GM18909 (cell line): ENCODE results near the gene RGCC.
A peak's percentile ranks its signal among the peaks of the same experiment; 100 is the strongest.

Experiments
- ATAC-seq: cut with Tn5 transposase; IDR thresholded peaks from one replicate; pipeline ENCODE4 v1.9.1; 2021; ENCODE audit warnings: mild to moderate bottlenecking; ENCODE audit not compliant: unreplicated experiment, poor library complexity

RGCC gene

DNA sequence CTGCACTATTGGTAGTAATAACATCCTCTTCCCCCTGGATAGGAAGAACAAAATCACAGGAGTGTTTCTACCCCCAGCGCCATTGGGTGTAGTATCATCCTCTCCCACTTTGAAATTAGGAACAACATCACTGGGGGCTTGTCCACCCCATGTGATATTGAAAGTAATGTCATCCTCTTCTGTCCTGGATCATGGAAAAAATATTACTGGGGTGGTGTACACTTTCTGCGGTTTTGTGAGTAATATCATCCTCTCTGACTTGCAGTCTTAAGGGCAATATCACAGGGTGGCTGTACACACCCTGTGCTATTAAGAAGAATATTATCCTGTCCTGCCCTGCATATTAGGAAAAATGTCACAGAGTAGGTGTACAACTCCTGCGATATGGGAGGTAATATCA, 4.9 kb upstream of the RGCC start:
- ATAC-seq, result no peak

DNA sequence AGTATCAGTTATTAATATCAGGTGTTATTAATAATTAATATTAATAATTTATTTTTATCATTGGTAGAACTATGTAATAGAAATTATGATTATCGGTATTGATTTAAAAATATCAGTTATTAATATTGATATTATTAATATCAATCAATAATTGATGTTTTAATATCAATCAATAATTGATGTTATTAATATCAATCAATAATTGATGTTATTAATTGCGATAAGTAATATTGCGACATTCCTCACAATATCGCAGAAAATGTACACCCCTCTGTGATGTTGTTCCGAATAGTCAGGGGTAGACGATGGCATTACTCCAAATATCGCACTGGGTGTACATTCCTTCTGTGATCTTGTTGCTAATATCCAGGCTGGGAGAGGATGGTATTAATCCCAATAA, 3.7 kb upstream of the RGCC start:
- ATAC-seq, result no peak

DNA sequence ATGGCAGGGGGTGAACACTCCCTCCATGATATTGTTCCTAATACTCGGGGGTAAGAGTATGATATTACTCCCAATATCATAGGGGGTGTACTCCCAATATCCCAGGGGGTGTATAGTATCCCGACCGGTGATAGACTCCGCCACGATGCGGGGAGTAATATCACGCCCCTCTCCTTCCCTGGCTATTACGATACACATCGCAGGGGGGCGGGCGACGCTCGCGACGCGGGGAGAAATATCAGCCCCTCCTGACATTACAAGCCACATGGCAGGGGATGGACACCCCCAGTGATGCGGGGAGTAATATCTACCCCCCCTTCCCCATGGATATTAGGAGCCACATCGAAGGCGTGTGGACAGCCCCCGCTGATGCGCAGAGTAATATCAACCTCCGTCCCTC, 3.2 kb upstream of the RGCC start:
- ATAC-seq, result no peak

DNA sequence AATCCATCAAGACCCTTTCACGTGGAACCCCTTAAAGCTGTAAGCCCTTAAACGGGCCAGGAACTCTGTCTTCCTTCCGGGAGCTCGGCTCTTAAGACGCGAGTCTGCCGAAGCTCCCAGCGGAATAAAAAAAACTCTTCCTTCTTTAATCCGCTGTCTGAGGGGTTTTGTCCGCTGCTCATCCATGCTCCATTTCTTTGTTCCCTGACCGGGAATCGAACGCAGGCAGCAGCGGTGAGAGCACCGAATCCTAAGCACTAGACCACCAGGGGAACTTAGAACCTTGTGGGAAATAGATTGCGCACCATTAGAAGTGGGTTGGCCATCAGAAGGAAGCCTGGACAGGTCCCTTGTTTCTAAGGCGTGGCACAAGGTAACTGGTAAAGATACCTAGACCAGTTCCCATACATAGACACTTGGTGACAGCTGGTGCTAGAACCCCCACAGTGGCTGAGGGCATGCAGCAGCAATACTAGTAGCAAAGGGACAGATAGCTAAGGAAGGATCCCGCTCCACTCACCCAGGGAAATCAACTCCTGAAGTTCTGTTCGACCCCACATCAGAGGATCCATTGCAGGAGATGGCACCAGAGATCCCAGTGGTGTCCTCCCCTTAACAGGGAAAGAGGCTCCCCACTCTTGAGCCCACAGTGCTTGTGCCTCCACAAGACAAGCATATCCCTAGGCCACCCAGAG, 1.5 kb upstream of the RGCC start:
- ATAC-seq, result no peak

DNA sequence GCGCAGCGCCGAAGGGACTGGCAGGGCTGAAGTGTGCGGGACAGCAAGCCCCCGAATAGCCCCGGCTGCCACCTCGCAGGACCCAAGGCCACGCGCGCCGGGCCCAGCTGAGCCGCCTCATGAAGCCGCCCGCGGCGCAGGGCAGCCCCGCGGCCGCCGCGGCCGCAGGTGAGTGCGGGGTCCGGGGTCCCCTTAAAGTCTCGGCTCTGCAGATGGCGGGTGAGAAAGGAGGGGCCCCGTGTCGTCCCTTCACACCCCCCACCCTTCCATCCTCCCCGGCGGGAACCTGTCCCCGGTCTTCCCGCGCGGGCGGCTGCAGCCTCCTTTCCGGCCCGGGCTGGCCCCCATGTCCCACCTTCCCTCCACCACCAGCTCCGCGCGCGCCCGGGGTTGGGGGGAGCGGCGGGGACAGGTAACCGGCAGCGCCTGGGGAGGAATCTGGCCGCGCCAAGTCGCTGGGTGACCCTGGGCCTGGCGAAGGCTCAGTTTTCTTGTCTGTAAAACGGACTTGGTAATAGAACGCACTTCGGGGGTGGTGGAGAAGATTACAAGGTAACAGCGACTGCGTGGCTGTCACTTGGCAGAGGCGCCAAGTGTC, 338 bp downstream of the RGCC start:
- ATAC-seq, result peak; percentile 15

DNA sequence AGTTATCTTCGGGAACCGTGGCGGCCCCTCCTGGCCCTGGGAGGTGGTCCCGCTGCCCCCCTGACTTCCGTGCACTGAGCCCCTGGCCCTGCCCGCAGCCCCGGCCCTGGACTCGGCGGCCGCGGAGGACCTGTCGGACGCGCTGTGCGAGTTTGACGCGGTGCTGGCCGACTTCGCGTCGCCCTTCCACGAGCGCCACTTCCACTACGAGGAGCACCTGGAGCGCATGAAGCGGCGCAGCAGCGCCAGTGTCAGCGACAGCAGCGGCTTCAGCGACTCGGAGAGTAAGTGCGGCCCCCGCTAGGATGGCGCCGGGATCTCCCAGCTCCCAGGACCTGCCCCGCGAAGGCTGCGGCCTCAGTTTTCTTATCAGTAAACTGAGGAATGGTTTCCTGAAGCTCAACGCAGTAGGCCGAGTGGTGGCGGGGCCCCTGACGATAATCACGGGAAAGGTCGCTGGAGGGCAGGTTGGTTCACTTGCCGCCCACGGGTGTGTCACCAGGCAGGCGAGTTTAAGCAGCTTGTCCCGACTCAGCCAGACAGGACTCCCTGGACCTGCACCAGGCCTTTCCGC, 924 bp downstream of the RGCC start:
- peak; percentile 34 for ATAC-seq

DNA sequence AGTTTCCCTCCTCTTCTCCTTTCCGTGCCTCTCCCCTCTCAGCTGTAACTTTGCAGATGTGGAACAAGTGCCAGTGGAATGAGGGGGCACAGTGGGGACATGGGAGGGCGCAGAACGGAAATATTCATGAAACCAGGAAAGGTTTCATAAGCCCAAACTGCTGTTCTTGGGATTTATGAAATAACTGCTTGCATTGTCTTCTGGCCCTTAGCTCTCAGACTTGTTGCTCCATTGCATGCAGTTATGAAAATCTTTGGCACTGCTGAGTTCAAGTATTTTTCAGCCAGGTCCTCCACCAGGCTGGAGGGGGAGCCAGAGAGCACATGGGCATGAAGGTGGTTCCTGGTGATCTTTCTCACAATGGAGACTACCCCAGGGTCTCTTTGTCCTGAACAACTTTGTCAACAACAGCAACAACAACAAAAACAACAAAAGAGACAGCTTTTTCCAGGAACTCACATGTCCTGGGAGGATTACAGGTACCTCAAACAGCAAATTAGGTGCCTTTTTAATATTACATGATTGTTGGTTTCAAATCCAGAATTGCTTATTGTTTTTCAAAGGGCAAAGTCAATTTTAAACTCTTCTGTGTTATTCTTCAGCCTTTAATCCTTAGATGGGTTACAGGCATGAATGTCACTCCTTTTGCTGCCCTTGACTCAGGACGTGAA, 1.5 kb downstream of the RGCC start:
- no peak for ATAC-seq

DNA sequence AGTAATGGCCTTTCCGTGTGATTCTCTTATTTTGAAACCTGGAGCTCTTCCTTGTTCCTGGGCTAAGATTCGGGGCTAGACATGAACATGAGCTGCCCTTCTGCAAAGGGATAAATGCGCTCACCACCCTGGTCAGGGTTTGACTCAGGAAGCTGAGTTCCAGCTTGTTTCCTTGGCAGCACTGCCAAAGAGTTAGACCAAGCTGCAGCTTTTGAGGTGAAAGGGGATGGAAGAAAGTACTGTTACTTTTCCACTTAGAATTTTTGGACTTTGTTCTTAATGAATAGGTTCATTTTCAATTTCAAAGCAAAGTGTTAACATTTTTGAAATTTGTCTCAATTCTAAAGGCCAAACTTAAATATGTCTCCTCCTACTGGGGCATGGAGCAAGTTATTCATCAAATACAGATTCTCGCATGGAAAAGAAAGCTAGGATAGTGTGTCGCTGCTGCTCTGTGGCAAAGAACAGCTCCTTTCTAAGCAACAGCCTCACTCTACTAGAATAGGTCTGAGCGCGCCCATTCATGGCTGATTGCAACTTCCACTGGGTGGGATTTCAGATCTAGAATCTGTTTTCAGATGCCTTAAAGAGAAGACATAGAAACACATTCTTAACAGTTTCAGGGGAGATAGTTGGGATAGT, 2.2 kb downstream of the RGCC start:
- ATAC-seq, result no peak

DNA sequence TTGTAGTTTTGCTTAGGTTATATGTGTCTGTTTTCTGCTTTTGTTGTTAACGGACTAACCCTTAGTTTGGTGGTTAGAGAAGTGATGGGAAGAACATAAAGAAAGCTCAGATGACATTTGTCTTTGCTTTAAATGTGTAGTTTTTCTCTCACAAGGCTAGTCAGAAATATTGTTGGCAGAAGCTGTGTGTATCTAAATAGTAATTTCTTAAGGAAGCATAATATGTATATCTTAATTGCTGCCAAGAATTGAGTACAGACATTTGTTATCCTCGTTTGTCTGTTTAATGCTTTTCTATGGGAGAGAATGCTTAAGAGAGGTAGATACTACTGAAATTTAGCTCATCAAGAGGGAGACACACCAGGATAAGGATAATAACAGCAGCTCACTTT, 2.7 kb downstream of the RGCC start:
- ATAC-seq, result no peak

DNA sequence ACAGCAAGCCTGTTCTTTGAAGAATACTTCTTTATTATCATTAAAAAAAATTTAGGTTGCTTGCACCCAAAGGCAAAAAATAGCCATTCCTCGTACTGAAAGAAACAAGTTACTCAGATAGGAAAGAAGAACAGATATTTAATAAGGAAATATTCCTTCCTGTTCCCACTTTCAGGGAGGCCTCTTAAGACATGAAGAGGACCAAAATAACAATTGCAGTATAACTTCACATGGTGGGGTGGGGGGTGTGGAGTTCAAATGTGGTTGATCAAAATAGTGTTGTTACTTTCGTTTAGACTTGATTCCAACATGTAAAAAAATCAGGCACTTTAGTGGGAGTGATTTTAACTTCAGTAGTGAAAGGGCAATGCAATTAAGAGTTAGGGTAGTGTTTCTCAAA, 3.6 kb downstream of the RGCC start:
- ATAC-seq, result no peak

DNA sequence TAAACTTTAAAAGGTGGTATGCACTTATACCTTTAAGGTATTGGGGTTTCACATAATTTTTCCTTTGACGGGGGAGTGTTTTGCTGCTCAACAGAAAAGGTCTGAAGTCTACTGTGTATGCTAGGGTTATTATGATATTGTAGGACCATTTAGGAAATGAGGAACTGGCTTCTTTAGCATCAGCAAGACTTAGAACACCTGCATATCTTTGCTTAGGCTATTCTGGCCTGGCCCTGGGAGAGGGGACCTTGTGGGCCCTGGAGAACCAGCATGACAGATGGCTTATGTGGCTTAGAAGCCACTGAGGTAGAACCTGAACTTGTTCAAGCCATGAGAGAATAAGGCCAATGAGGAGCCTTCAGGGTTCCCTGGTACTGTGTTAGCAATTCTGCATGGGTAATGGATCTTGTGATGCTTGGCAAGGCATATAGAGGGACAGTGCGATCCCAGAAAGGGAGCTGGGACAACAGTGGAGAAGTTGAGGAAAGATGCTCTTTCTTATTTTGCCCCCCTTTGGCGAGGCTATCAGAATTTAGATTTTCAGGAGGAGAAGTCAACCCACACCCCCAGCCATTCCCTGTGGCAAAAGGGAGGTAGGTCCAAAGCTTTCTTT, 4.3 kb downstream of the RGCC start:
- ATAC-seq, result no peak

DNA sequence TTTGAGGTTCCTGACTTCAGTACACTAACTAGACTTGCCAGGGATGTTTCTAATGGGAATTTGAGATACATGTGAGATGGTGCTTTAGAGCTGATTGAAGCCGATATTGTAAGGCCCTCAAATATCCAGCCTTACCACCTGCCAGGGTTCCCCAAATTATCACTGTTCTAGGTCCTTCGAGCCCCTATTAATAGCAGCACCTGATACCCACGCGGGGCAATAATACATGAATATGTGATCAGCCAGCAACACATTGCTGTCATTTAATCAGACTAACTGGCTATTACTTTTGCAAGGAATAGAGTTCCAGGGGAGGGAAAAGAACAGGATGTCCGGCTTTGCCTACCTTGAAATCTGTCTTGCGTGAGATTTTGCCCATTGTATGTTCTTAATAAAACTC, 5.1 kb downstream of the RGCC start:
- no peak for ATAC-seq

DNA sequence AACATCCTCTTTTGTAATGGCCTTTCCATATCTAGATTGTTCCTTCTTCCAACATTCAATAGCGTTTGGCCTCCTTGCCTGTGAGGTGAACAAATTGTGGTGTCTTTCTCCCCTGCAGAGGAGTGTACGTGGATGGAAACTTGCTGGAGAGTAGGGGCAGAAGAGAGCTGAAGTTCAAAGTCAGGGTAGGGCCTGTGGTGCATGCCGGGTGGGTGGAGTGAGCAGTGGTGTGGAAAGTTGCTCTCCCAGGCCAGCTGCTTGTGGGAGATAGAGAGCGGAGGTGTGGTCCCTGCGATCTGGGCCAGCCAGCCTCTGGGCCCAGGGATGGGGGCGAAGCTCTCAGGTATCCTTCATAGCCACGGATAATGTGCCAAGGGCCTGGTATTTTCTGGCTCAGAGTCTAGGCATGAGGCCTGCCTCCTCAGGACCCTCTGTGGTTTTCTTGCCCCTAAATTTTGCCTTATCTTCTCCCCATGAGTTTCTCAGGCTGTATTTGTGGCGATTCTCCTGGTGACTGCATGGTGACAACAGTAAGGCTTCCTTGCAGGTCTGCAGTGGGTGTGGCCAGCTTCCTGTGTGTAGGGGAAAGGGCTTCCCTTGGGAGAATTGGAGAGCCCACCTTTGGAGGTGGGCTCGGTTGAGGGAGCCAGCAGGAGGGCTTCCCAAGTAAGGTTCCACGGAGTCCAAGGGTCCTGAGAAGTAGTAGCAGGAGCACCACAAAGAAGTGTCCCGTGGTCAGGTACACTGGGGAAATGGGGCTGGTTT, 6.7 kb downstream of the RGCC start:
- peak; percentile 53 for ATAC-seq

DNA sequence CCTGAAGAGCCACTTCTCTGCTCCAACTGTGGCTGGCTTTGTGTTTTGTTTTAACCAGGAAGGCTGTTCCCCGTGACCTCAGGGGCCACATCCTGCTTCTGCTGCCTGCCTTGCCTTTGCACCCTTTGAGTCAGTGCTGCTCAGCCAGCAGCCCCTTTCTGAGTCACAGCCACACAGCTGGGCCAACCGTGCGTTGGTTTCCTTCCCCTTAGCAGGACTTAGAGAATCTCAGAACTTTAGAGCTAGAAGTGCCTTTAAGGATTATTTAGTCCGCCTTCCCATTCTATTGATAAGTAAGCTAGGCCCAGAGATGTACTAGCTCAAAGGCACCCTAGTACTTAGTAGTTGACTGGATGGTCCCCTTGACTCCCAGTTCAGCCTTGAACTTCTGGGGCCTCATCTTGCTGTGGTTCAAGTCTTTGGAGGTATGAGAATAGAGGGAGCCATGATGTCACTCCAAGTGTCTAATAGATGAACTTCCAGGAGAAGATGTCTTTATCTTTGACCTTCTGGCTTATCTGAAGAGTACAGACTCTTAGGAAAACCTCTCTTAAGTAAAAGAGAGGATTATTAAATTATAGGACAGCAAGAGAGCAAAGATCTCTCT, 8.0 kb downstream of the RGCC start:
- peak; percentile 94 for ATAC-seq

DNA sequence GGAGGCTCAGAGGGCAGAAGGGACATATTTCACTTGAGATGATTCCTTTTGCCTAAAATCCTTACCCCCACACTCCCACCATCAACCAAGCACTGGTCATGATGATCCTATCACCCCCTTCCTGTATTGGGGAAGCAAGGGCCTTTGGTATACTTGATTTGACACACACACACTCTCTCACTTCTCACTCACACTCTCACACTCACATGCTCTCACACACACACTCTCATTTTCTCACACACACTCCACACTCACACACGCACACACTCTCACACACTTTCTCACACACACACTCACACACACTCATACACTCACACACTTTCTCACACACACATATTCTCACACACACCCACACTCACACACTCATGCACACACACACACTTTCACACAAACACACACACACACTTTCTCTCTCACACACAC, 8.6 kb downstream of the RGCC start:
- no peak for ATAC-seq

DNA sequence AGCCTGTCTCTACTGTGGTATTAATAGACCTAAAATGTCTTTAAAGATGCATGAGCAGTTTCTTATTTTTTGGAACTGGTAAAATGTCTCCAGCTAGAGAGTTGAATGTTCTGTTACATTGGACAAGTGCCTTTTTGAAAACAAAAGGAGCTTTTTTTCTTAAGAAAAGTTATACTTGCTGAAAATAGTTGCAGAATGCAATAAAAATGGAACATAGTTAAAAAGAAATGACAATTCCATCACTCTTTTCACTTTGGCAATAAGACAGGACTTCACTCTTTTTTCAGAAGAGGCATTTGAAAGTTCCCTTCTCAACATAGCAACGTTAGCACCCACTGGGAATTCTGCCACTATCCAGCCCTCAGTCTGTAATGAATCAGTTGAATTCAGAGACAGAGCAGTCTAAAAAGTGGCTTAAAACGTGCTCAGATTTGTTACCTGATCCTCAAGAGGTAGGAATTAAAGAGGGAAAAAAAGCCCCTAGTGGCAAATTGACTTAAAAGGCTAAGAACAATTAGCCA, 10.1 kb downstream of the RGCC start:
- no peak for ATAC-seq

DNA sequence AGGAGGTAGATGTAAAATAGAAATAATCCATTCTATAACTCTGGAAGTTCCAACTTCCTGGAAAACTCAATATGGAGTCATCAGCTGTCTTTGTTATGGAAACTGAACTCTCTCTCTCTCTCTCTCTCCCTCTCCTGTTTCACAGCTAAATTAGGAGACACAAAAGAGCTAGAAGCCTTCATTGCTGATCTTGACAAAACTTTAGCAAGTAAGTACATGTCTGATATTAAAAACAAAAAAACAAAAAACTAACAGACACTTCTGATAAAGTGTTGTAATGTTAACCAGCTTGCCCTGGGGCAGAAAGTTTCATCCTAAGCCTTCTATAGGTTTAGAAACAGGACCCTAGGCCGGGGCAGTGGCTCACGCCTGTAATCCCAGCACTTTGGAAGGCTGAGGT, 11.3 kb downstream of the RGCC start:
- no peak for ATAC-seq

DNA sequence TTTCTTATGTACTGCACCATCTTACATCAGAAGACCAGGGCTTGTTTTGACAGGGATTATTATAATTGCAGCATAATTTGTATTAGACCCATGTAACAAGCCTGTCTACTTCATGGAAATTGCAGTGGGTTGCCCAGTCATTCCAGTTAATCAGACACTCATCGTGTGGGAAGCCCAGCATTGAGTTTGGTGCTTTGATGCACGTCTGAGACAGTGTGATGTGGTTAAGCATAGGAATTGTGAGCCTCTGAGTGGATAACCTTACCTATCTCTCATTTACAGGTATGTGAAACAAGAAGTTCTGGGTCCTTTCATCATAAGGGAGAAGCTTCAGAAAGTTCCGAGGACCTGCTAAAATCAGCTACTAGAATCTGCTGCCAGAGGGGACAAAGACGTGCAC, 12.8 kb downstream of the RGCC start:
- ATAC-seq, result no peak

DNA sequence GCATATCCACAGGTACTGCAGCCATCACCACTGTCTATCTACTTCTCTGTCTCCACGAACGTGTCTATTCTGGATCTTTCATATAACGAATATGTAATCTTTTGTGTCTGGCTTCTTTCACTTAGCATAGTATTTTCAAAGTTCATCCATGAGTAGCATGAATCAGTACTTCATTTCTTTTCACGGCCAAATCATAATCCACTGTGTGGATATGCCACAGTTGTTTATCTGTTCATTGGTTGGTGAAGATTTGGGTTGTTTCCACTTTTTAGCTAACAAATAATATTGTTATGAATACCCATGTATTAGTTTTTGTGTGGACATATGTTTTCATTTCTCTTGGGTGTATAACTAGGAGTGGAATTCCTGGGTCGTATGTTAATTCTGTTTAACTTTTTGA, 14.4 kb downstream of the RGCC start:
- no peak for ATAC-seq
